GM19351 (cell line): ENCODE results near the gene PTPN9.
"Not testable (repeated sequence)": the region's sequence is repeated elsewhere in the genome, so short reads cannot be mapped to it uniquely, and the experiment has no call there.

Source experiments
- ATAC-seq: cut with Tn5 transposase; IDR thresholded peaks from one replicate; pipeline ENCODE4 v1.9.1; 2021; ENCODE audit warnings: mild to moderate bottlenecking, moderate library complexity; ENCODE audit not compliant: unreplicated experiment

The PTPN9 gene

DNA sequence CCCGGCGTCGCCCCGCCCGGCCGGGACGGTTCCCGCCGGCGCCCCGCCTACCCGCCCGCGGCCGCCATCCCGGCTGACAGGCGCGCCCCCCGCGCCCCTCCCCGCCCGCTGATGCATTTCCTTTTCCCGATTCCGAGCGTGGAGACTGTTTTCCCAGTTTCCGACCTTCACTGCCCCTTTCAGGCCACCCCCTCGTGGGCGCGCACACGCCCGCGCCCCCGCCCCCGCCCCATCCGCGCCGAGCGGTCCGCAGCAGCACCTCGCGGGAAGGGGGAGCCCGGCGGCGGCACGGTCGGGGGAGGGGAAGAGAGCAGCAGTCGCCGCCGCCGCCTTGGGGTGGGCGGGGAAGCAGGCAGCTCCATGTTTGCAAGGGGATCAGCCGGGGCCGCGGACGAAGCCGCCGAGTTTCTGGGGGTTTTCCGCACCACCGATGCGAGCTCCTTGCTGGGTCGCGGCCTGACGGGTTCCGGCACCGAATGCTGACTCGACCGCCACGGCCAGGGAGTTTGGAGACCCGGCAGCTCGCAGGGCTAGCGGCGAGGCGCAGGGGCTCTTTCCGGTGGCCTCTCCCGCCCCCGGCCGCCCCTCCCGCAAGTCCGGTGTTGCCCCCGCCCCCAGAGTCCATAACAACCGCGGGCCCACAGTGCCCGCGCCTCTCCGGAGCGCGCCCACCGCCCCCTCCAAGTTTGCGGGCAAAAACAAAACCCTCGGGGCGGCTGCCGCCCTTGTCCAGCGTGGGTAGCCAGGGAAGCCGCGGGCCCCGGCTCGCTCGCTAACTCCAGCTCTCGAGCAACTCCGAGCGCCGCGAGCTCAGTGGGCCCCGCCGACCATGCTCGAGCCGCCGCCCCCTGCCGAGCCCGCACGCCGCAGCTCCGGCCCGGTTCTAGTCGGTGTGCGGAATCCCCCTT is 124.4 kb downstream of the PTPN9 start:
- no peak for ATAC-seq

DNA sequence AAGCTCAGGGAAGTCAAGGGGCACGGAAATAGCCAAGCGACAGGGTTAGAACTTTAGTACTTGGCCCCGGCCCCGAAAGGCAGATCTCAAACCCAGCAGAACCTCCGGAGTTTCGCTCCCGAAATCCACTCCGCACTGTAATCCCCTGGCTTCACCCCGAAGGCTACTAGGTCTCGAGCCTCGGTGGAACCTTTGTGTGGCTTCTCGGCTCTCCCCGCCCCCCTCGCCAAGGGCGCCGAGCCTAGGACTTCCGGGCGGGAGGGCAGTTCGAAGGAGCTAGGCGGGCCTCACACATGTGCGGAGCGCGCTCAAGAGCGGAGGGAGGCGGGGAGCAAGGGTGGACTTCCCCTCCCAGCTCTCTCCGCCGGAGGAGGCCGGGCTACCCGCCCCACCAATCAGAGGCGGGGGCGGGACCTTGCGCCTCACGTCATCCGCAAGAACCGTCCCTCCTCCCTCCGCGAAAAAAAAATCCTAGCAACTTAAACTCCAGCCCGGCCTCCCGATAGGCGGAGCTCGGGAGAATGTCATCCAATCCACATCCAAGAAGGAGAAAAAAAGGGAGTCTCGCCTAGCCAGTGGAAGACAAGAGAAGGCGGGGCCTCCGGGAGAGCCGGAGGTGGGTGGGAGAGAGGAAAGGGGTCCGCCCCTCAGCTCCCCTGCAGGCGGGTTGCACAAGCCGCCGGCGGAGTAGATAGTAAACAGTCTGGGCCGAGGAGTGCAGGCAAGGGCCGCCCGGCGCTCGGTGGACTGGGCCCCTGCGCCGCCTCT is 125.2 kb downstream of the PTPN9 start:
- ATAC-seq: peak; percentile 30

DNA sequence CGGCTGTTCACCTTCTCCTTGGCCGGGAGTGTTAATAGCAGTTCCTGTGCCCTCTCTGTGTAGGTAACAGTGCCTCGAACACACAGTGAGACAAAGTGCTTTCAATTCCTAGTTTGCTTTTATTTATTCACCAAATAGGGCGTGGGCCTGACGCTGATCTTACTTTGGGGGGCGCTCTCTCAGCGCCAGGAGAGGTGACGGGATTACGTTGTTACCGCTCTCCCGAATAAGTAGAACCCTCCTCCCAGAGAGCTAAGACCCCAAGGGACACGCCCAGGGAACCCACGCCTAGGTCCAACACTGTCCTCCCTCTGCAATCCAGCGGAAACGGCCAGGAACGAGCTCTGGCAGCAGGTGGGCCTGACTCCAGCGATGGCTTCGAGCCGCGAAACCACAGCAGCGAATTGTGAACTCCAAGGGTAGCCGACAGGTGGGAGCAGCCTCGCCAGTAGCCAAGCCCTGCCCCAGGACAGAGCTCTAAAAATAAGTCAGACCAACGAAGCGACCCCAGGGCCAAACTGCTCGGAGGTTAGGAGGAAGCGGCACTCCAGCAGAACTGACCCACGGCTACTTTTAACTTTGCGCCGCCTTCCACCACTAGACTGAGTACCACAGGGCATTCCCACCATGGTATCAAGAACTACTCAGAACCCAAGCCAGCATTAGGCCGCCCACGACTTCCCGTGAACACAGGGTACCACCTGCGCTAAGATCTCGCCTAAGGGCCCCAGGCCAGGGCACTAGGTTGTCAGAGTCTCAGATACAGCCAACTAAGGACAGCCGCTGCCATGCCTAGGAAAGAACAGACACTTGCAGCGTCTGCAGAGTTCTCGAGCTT is 126.0 kb downstream of the PTPN9 start:
- ATAC-seq: no peak

DNA sequence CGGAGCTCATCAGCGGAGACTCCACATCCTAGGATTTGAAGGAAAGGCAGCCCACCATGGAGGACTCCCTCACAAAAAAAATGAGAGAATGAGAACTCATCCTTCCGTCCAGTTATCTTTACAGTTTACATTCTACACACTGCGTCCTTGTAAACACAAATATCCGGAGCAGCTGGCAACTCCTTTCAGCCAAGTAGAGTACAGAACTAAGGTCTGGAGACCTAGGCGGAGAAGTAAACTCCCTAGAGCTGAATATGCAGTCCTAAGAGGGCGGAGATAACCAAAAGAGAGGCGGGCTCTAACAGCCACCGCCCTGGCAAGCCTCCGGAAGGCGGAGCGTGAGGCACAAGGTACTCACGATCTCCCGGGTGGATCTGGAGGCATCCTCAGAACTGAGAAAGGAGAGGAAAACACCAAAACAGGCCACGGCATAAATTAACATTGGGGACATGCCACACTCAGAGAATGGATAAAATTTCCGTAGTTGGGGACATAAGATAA is 126.7 kb downstream of the PTPN9 start:
- ATAC-seq: no peak

DNA sequence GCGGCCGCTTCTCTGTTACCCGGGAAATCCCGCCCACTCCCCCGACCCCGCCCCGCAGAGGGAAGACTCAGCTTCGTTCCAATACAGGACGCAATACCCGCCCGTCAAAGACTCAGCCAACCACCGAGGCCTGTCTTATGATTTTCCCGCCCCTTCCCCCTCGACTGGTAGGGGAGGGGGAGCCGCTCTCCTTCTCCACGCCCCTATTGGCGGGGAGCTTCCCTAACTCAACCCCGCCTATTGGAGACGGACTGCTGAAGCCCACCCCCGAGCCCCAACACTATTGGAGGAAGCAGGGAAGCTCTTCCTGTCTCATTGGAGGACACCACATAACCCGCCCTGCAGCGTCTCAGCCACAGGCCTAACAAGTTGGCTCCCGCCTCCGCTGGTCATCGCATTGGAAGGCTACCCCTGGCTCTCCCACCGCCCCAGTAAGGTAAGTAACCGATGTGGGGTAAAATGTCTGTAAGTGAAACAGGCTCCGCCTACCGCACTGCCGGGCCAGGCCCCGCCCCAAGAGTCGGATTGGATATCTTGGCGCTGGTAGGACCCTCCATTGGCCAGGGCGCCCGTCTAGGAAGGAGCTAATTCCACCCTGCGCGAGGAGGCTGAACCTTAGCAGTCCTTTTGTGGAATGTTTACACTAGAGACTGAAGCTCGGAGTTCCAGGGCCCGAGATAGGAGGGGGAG is 127.3 kb downstream of the PTPN9 start, which contains the start of gene SIN3A:
Gene SIN3A, minus strand, starts transcription at position 17 of the 690 bp plus-strand sequence. CDS start 21,315 bp downstream, outside the sequence.
- peak; percentile 39 for ATAC-seq

DNA sequence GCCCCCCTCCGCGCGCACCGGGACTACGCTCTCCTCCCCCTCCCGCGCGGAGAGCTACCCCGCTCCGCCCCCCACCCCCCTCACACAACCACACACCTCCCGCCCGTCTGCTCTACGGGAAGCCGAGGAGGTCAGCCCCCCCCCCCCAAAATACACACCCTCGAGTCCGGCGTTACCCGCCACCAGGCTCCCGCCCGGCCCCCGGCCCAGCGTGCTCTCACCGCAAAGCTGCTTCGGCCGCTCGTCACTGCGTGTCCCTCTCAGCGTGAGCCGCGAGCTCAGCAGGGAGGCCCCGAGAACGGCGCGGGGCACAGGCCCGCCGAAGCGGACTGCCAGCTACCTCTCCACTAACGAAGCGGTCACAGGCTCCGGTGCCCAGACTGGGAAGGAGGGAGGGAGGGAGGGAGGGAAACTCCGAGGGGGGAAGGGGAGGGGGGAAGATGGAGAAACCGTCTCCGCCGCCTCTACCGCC is 127.9 kb downstream of the PTPN9 start:
- no peak for ATAC-seq

DNA sequence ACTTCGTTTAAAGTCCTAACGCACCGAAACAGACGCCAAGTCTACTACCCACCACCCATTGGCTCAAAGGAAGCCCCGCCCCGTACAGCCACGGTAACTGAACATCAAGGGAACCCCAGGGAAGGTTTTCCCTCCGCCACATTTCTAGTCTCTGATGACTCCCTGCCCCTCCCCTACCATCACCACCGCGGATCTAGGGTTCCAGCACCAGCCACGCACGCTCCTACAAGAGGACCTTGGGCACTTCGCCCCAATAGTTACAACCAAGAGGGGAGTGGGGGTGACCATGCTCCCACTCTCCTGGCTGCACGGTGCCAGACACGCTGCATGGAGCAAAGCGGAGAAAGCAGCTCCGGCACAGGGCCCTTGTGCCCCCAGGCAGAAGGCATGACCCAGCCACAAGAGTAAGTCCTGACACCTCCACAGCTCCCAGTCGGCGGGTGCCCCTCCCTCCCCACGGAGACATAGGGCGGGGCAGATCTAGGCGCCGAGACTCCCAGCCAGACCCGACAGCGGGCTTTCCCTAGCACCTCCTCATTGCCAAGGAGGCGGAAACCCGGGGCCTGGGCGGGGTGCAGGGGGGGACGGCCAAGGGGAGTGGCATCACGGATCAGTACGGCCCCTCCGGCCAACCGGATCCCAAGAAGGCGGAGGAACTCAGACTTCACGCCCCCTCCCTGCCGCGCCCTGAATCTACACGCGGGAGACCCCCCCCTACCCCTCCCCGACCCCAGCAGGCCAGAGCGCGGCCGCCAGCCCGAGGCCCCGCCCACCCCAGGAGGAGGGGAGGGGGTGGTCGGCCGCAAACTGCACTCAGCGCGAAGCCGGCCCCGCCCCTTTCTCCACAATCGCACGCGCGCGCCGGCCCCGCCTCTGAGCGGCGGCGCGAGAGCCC is 128.6 kb downstream of the PTPN9 start:
- peak; percentile 26 for ATAC-seq

DNA sequence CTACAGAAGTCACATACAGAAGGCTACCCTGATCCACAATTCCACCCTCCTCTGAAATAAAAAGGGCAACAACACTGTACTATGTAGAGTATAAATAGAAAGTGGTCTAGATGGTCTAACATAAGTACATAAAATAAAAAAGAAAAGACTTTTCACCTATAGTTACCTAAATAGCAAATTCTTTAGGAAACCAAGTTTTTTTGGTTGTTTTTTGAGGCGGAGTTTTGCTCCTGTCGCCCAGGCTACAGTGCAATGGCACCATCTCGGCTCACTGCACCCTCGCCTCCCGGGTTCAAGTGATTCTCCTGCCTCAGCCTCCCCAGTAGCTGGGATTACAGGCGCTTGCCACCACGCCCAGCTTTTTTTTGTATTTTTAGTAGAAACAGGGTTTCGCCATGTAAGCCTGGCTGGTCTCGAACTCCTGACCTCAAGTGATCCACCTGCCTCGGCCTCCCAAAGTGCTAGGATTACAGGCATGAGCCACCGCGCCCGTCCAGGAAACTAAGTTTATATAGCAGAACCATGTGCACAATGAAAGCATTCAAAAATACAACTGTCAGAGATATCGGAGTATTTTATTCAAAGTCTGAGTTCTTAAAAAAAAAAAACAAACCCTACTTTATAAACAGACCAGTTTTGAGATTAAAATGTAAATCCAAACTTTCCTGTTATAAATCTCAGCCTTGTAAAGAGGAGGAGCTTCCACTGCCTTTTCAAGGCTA is 129.4 kb downstream of the PTPN9 start:
- no peak for ATAC-seq

DNA sequence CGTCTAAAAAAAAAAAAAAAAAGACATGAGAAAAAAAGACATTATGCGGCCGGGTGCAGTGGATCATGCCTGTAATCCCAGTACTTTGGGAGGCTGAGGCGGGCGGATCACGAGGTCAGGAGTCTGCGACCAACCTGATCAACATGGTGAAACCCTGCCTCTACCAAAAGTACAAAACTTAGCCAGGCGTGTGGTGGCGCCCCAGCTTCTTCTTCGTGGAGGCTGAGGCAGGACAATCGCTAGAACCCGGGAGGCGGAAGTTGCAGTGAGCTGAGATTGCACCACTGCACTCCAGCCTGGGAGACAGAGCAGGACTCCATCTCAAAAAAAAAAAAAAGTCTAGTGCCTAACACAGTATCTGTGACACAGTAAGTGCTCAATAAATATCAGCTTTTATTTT is 130.9 kb downstream of the PTPN9 start:
- ATAC-seq: not testable (repeated sequence)

DNA sequence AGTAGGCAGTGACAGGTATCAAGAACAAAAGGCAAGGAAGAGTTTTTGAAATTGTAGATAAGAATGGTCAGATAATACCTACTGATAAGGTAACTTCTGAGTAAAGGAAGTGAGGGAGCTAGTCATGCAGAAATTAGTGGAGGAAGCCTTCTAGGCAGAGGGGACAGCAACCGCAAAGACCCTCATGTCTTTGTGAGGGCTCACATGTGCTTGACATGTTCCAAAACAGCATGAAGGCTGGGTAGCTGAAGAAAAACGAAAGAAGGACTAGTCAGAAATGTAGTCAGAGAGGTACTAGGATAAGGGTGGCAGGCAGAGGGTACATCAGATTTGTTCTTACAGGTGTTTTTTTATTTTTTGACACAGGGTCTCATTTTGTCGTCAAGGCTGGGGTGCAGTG is 133.0 kb downstream of the PTPN9 start:
- no peak for ATAC-seq

DNA sequence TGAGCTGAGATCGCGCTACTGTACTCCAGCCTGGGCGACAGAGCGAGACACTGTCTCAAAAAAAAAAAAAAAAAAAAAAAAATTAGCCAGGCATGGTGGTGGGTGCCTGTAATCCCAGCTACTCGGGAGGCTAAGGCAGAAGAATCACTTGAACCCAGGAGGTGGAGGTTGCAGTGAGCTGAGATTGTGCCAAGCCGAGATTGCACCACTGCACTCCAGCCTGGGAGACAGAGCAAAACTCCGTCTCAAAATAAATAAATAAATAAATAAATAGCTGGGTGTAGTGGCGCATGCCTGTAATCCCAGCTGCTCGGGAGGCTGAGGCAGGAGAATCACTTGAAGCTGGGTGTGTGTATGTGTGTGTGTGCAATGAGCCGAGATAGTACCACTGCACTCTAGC is 133.8 kb downstream of the PTPN9 start:
- not testable (repeated sequence) for ATAC-seq

DNA sequence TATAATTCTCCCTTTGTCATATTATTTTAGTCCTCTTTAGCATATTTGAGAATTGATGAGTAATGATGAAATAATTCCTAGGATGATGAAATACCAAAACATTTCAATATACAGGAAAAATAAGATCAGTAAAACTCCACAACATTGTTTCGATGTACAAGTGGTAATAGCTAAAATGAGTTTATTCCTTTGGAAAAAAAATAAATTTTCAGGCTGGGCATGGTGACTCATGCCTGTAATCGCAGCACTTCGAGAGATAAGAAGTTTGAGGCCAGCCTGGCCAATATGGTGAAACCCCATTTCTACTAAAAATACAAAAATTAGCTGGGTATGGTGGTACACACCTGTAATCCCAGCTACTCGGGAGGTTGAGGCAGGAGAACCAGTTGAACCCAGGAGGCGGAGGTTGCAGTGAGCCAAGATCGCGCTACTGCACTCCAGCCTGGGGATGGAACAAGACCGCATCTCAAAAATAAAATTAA is 135.1 kb downstream of the PTPN9 start:
- not testable (repeated sequence) for ATAC-seq

DNA sequence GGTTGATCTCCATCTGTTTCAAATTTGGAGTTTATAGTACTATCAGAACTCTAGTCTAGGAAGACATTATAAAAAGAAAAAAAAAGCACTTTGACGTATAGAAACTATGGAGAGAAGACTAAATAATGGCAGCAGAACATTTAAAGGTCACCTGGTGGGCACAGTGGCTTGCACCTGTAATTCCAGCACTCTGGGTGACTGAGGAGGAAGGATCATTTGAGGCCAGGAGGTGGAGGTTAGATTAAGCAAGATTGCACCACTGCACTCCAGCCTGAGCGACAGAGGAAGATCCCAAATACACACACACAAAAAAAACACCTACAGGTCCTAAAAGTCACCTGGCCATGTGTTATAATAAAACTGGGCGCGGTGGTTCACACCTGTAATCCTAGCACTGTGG is 141.4 kb downstream of the PTPN9 start:
- ATAC-seq: no peak

DNA sequence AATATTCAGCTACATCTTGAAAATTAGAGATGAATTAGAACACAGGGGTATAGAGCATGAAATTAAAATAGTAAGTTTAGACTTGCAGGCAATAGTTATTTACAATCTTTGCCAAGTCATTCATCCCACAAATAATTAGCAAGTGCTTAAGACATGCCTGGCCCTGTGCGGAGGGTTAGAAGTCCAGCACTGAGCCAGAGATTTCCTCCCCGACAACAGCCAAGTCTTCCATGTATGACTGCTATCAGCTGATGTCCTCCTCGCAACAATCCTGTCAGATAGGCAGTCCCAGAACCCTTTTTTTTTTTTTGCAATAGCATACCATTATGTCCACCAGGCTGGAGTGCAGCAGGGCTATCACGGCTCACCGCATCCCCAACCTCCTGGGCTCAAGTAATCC is 142.2 kb downstream of the PTPN9 start:
- no peak for ATAC-seq

DNA sequence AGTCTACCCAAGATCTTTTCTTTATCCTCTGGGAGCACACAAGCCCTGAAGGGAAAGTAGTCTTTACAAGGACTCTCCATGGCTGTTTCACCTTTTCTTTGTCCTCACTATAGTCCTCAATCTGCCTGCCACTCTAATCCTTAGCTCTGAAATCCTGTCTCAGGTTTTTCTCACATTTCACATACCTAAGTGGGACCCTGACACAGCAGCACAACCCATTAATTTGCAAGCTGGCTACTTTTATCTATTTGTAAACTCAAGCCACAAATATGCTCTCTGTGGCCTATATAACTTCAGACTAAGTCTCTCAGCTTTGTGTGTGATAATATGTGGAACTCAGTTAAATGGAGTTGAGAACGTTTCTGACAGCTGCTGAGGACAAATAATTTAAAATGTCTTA is 147.4 kb downstream of the PTPN9 start:
- ATAC-seq: no peak

DNA sequence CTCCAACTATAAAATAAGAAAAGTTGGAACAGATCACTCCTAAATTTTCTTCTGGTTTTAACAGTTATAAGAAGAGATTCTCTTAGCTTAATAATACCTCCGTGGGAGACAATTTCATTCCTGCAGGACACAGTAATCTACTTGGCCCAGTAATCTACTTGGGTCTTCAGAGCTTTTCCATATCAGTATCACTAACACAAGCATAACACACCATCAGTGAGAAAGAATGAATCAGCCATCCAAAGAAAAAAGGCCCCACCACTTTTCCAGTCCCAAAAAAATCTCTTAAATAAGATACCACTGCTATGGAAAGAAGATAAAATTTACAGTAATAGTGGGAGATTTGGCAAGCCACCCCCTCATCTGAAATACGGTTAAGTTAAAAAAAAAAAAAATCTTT is 147.8 kb downstream of the PTPN9 start:
- no peak for ATAC-seq

DNA sequence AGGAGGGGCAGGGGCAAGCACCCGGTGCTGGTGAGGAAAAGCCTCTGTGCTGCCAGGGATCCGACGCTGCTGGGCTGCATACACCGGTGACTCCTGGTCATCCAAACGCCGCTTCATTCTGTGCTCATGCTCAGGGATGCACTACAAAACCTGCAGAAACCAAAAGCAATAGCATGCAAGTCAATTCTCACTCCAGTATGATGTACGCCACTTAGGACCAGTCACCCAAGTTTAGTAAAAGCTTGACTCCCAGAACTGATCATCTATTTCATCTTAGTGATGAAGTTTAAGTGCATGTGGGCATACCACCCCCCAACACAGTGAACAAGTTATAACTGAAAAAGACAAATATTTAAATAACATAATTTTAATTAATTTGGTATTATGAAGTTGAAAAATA is 148.9 kb downstream of the PTPN9 start:
- no peak for ATAC-seq

DNA sequence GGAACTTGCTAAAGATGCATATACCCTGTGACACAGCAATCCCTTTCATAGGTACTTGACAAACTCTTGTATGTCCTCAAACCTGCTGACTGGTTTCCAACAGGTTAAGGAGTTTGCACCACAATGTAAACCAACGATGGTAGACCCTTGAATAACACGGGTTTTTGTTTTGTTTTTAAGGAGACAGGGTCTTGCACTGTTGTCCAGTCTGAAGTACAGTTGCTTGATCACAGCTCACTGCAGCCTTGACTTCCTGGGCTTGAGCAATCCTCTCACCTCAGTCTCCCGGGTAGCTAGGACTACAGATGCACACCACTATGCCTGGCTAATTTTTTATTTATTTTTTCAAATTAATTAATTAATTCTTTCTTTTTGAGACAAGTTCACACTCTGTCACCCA is 151.0 kb downstream of the PTPN9 start:
- no peak for ATAC-seq
